ENCODE results near the gene GNA14. TPM values are rescaled to one million over a fixed set of nuclear protein-coding genes. Genes with fewer than 3 reads are reported as not detected.

The GNA14 gene
- total and polyA plus RNA-seq, 8 donors, result 4.3 to 12.8 (median 10.1) TPM

- H3K4me1 ChIP-seq, result peaks cover 13 to 48% of the 10 kb centered on the region in 2 donors
- DNase-seq, result no peak
- ATAC-seq, result no peak
- no peak overlapping the region for H3K4me3 ChIP-seq
- intact Hi-C loops (cut with DNase I), result no loop called here
- no peaks in the 10 kb centered on the region for H3K27me3 ChIP-seq
- TF ChIP-seq CTCF (IDR thresholded peaks at IDR 0.05), result no peak
- no peaks in the 10 kb centered on the region for H3K36me3 ChIP-seq
- no peak overlapping the region for H3K27ac ChIP-seq
- no peaks in the 10 kb centered on the region for H3K9me3 ChIP-seq
Measured at GRCh38 chr9:77594963-77595362, 53.2 kb downstream of the GNA14 start.

DNA sequence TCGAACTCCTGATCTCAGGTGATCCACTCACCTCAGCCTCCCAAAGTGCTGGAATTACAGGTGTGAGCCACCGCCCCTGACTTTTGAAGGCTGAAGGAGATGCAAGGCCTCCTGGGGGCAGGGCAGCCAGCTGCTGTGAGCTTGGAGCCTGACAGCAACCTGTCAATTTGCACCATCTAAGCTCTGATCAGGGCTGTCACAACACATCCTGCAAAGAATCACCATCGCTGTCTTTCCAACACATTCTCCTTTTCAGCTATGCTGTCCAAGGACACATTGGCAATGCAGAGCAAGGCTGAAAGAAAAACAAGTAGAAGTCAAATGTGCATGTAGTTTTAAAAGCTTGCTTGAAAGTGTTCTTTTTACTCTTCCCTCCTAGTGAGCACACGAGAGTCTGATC, 54.6 kb downstream of the GNA14 start:
- DNase-seq (no peak), ATAC-seq (no peak)
- intact Hi-C loops (cut with DNase I), result no loop called here
- peaks cover 16 to 46% of the 10 kb centered on the region in 2 donors for H3K4me1 ChIP-seq
- TF ChIP-seq CTCF (IDR thresholded peaks at IDR 0.05), result no peak
- H3K4me3 ChIP-seq, result no peak overlapping the region
- H3K36me3 ChIP-seq, result no peaks in the 10 kb centered on the region
- no peak overlapping the region for H3K27ac ChIP-seq
- no peaks in the 10 kb centered on the region for H3K9me3 ChIP-seq
- no peaks in the 10 kb centered on the region for H3K27me3 ChIP-seq

DNA sequence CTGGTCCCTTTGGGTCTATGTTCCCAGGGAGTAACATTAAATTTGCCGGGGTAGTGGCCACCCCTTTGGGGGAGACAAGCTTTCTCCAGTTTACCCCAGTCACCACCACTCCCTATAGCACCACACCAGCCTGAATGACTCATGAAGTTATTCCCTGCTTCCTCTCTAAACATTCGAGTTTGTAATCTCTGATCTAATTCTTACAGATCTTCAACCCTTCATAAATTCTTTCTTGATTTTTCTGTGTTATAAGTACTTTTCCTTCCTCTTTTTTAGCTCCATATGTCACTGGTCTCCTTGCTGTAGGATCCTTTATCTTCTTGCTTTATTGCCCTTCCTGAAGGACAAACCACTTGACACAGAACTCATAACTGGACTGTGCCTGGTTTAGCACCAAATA, 55.6 kb downstream of the GNA14 start:
- Histone ChIP-seq H3K4me1 (peaks cover 18 to 47% of the 10 kb centered on the region in 2 donors), H3K9me3 (no peaks in the 10 kb centered on the region), H3K27me3 (no peaks in the 10 kb centered on the region), H3K27ac (no peak overlapping the region), H3K4me3 (no peak overlapping the region), H3K36me3 (no peaks in the 10 kb centered on the region)
- DNase-seq (no peak), ATAC-seq (no peak)
- intact Hi-C loops (cut with DNase I), result no loop called here
- TF ChIP-seq CTCF (IDR thresholded peaks at IDR 0.05), result no peak

DNA sequence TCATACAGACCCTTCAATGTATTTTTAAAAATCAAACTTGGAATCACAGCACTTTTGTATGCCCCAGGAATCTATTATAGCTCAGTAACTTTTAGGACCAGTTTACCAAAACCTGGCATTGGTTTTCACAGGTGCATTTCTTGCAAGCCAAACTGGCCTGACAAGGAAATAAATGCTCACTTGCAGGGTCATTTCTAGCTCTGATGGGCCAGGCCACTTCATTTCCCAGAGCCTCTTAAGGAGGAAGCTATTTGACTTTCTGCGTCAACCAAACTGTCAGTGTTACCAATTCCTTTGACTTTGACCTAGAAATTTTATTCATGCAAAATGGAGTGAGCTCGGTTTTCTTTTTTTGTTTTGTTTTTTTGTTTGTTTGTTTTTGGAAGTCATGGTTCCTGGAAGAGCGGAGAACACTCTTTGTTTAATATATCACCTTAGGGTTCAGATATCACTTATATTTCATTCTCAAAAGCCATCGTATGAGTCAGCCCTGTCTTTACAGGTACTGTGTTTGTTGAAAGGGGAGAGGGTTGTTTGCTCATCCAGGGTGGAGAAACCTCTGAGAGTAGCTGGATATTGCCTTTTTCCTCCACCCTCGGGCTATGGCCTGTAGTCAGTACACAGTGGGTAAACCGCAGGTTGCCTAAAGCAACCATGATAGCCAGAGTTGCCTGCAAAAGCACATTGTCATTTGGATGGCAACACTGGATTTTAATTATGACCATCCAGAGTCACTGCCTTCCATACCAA, 58.9 kb downstream of the GNA14 start:
- Histone ChIP-seq H3K27me3 (no peaks in the 10 kb centered on the region), H3K4me1 (peaks cover 9 to 24% of the 10 kb centered on the region in 2 donors), H3K9me3 (no peaks in the 10 kb centered on the region), H3K27ac (peak overlapping the region; percentile 71 to 77), H3K4me3 (no peak overlapping the region), H3K36me3 (no peaks in the 10 kb centered on the region)
- TF ChIP-seq CTCF (IDR thresholded peaks at IDR 0.05), result no peak
- peak in 2 of 4 donors; percentile 29 to 45 for DNase-seq
- intact Hi-C loops (cut with DNase I), result no loop called here
- peak; percentile 91 for ATAC-seq

DNA sequence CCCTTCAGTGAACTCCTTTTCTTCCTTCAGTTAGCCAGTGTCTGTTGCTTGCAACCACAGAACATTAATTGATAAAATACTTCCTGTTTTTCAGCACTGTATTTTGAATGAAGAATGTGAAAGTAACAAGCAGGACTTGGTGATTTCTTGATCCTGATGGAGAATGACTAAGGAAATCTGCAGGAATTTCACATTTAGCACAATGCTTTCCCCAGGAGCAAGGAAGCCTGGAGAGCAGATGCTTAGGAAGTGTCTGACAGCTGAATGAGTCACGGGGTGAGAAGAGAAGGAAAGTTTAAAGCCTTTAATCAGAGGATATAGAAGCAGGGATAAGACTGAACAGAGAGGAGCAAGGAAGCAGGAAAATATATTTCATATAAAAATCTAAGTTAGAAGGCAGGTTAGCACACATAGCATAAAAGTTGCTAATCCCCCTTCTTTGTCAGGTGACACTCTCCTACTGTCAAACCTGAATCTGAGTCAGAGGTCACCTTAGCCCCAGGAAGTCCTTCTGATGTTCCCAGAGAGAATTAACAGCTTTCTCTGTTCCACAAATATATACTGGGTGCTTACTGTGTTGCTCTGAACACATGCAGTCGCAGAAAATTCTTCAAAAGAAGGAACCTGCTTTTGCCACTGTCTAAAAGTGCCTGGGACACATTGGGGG, 59.7 kb downstream of the GNA14 start:
- no peaks in the 10 kb centered on the region for H3K9me3 ChIP-seq
- DNase-seq (no peak), ATAC-seq (peak; percentile 61)
- no peaks in the 10 kb centered on the region for H3K36me3 ChIP-seq
- no peaks in the 10 kb centered on the region for H3K27me3 ChIP-seq
- no peak for TF ChIP-seq CTCF (IDR thresholded peaks at IDR 0.05)
- H3K4me1 ChIP-seq, result peaks cover 9 to 19% of the 10 kb centered on the region in 2 donors
- intact Hi-C loops (cut with DNase I), result no loop called here
- H3K4me3 ChIP-seq, result no peak overlapping the region
- H3K27ac ChIP-seq, result peak overlapping the region; percentile 71 to 77
